Keratinocyte (primary cell): ENCODE results near the gene ITGA2. TPM values are rescaled to one million over a fixed set of nuclear protein-coding genes. Genes with fewer than 3 reads are reported as not detected.

Source experiments
- DNase-seq: peaks from one replicate; pipeline ENCODE4 v3.0.0-alpha.2; 2011; ENCODE audit warnings: low read depth, missing footprints, low spot score
- FAIRE-seq: peaks from 2 replicates; lab custom pipeline; 2011; peaks lifted over from hg19 to GRCh38; lab: Jason Lieb, UNC
- H2AFZ ChIP-seq: 2 replicates; pipeline ENCODE4 v1.6.0; 2012; ENCODE audit warnings: low read length, control low read depth, inconsistent platforms; ENCODE audit not compliant: control insufficient read depth
- H3K27ac ChIP-seq: 2 replicates; pipeline ENCODE4 v1.5.1; 2011; ENCODE audit warnings: low read length; ENCODE audit not compliant: control insufficient read depth, insufficient read depth
- H3K27me3 ChIP-seq: 3 replicates; pipeline ENCODE4 v1.6.0; 2011; ENCODE audit warnings: low read length; ENCODE audit not compliant: control insufficient read depth, insufficient read depth; ENCODE audit errors: extremely low read depth
- H3K36me3 ChIP-seq, 2 experiments: 2 replicates in 1 of 2; 3 replicates in 1 of 2; pipeline ENCODE4 v1.5.1; 2011; ENCODE audit warnings: low read length in 2 of 2, mild to moderate bottlenecking in 1 of 2; ENCODE audit not compliant: control insufficient read depth in 2 of 2, insufficient read depth in 2 of 2; ENCODE audit errors: extremely low read depth in 1 of 2
- H3K4me1 ChIP-seq: 3 replicates; pipeline ENCODE4 v1.5.1; 2011; ENCODE audit warnings: low read length; ENCODE audit not compliant: control insufficient read depth, insufficient read depth; ENCODE audit errors: extremely low read depth
- H3K4me2 ChIP-seq: 3 replicates; pipeline ENCODE4 v1.6.0; 2011; ENCODE audit warnings: low read depth, low read length; ENCODE audit not compliant: control insufficient read depth, insufficient read depth; ENCODE audit errors: extremely low read depth
- H3K4me3 ChIP-seq, 3 experiments: fragments of 200-600 bp in 1 of 3; sonication (generic) in 1 of 3; 2 replicates in 2 of 3; 3 replicates in 1 of 3; pipeline ENCODE4 v1.5.1; 2011 to 2016; ENCODE audit warnings: low read length in 3 of 3, mild to moderate bottlenecking in 3 of 3, control low read depth in 2 of 3, inconsistent platforms in 1 of 3, low read depth in 1 of 3, mixed read lengths in 1 of 3, mixed run types in 1 of 3, moderate library complexity in 1 of 3; ENCODE audit not compliant: control insufficient read depth in 2 of 3, insufficient read depth in 2 of 3; ENCODE audit errors: extremely low read depth in 1 of 3
- H3K79me2 ChIP-seq: 2 replicates; pipeline ENCODE4 v1.6.0; 2012; ENCODE audit warnings: low read length; ENCODE audit not compliant: control insufficient read depth, insufficient read depth
- H3K9ac ChIP-seq: 3 replicates; pipeline ENCODE4 v1.6.0; 2011; ENCODE audit warnings: low read length; ENCODE audit not compliant: control insufficient read depth, insufficient read depth; ENCODE audit errors: extremely low read depth
- H3K9me1 ChIP-seq: 3 replicates; pipeline ENCODE4 v1.6.0; 2011; ENCODE audit warnings: low read length; ENCODE audit not compliant: control insufficient read depth, insufficient read depth; ENCODE audit errors: extremely low read depth
- H3K9me3 ChIP-seq: 2 replicates; pipeline ENCODE4 v1.5.1; 2012; ENCODE audit warnings: low read depth, low read length; ENCODE audit not compliant: control insufficient read depth
- H4K20me1 ChIP-seq: 3 replicates; pipeline ENCODE4 v1.6.0; 2011; ENCODE audit warnings: low read length; ENCODE audit not compliant: control insufficient read depth, insufficient read depth; ENCODE audit errors: extremely low read depth
- CTCF ChIP-seq, 3 experiments: IDR thresholded peaks in 1 of 3; conservative IDR thresholded peaks in 1 of 3; optimal IDR thresholded peaks in 1 of 3; 2 replicates in 2 of 3; 3 replicates in 1 of 3; pipeline versions ENCODE3 to v1.5.1; 2011; ENCODE audit warnings: low read length in 3 of 3, mild to moderate bottlenecking in 3 of 3, moderate library complexity in 2 of 3, control low read depth in 1 of 3, inconsistent platforms in 1 of 3; ENCODE audit not compliant: insufficient read depth in 2 of 3; ENCODE audit errors: extremely low read depth in 1 of 3
- EZH2 ChIP-seq: IDR thresholded peaks from one replicate; pipeline ENCODE4 v1.6.1; 2012; ENCODE audit warnings: inconsistent platforms, mild to moderate bottlenecking, low read length, moderate library complexity
- dilution Hi-C: fragments of 300-500 bp; cut with MboI; formaldehyde crosslinking; loops from one replicate; pipeline ENCODE4 v1.7.0; 2020; ENCODE audit warnings: low sequenced_read_pairs; ENCODE audit not compliant: extremely low pct_ligation_motif_present
- polyA plus RNA-seq, 5 experiments: library from polyadenylated mRNA; depleted of rRNA in 3 of 5; stranded (reverse) in 3 of 5; stranded (forward) in 1 of 5; unstranded in 1 of 5; fragments of >200 nt; gene quantifications; 1 replicate in 1 of 5; 2 replicates in 3 of 5; 3 replicates in 1 of 5; pipeline versions ENCODE4 v1.2.1 to v1.2.3, GENCODE V29; 2011 to 2012; ENCODE audit warnings: missing spikeins in 2 of 5, low read depth in 1 of 5, low replicate concordance in 1 of 5

ITGA2 gene
- polyA plus RNA-seq, 1 donor (not counting 4 experiments of a cell fraction or from before 2014, with no cell fraction given), result 112 TPM

DNA sequence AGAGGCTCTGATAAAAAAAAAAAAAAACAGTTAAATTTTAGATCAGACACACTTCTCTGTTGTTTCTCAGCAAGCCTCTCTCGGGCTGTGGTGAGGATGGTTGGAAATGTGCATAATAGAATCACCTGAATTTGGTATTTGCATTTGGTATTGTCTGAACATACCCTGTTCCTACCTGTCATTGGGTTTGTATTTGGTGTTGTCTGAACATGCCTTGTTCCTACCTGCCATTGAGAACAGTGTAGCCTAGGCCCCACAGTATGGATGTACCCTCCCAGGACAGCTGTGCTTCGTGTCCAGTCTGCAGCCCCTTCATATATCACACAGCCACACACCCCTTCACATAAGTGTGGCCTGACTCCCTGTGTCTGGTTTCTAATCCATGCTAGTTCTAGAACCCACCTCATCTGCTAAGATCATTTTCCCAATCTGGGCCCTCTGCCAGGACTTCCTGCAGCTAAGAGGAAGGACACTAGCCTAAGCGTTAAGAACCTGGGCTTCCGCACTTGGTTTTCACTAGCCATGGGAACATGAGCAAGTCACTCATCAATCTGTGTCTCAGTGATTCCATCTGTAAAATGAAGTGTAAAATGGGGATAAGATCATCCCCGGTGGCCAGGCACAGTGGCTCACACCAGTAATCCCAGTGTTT is 49.2 kb downstream of the ITGA2 start:
- H3K36me3 ChIP-seq, result peaks cover 1 to 10% of the 10 kb centered on the region in 2 experiments
- peak; percentile 88 for DNase-seq
- H4K20me1 ChIP-seq, result no peaks in the 10 kb centered on the region
- H3K9ac ChIP-seq, result peak overlapping the region; percentile 53
- H3K4me2 ChIP-seq, result peak overlapping the region; percentile 75
- H3K79me2 ChIP-seq, result peaks cover 39% of the 10 kb centered on the region
- H3K9me3 ChIP-seq, result no peaks in the 10 kb centered on the region
- peak overlapping the region; percentile 96 for H3K27ac ChIP-seq
- H3K4me1 ChIP-seq, result peaks cover 64% of the 10 kb centered on the region
- dilution Hi-C loops, result no loop called here
- FAIRE-seq, result peak; percentile 99
- H3K27me3 ChIP-seq, result no peaks in the 10 kb centered on the region
- H3K9me1 ChIP-seq, result no peaks in the 10 kb centered on the region
- TF ChIP-seq EZH2, result no peak
- TF ChIP-seq CTCF (optimal IDR thresholded peaks at IDR 0.05 in 1 of 3, IDR thresholded peaks at IDR 0.05 in 1 of 3, conservative IDR thresholded peaks at IDR 0.05 in 1 of 3; ENCODE audit: extremely low read depth in 1 of 3, insufficient read depth in 2 of 3, low read length in 3 of 3), result no peak
- no peak overlapping the region for H2AFZ ChIP-seq
- peak overlapping the region in 1 of 3 experiments; percentile 8 for H3K4me3 ChIP-seq

DNA sequence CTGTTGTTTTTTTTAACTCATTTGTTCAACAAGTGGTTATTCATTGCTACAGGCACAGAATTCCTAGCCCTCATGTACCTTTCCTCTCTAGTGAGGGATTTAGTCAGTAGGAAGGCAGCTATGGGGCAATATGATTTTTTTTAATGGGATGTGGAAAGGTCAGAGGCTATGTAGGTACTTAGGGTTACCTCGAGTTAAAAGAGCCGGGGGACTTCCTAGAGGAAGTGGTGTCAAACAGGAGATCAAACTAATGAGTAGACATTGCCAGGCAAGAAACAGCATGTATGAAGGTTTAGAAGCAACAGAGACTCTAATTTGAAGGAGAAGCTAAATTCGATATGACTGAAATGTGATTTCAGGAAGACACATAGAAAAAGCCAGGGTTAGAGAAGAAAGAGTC is 50.7 kb downstream of the ITGA2 start:
- dilution Hi-C loops, result no loop called here
- H3K27ac ChIP-seq, result peak overlapping the region; percentile 23
- peaks cover 56% of the 10 kb centered on the region for H3K4me1 ChIP-seq
- H3K36me3 ChIP-seq, result peaks cover 2 to 9% of the 10 kb centered on the region in 2 experiments
- no peak overlapping the region for H2AFZ ChIP-seq
- H4K20me1 ChIP-seq, result no peaks in the 10 kb centered on the region
- TF ChIP-seq CTCF (optimal IDR thresholded peaks at IDR 0.05 in 1 of 3, IDR thresholded peaks at IDR 0.05 in 1 of 3, conservative IDR thresholded peaks at IDR 0.05 in 1 of 3; ENCODE audit: extremely low read depth in 1 of 3, insufficient read depth in 2 of 3, low read length in 3 of 3), result no peak
- no peak for TF ChIP-seq EZH2
- no peaks in the 10 kb centered on the region for H3K9me3 ChIP-seq
- H3K9ac ChIP-seq, result no peak overlapping the region
- H3K79me2 ChIP-seq, result peaks cover 31% of the 10 kb centered on the region
- no peaks in the 10 kb centered on the region for H3K9me1 ChIP-seq
- peak overlapping the region in 1 of 3 experiments; percentile 9 for H3K4me3 ChIP-seq
- FAIRE-seq (no peak), DNase-seq (no peak)
- no peak overlapping the region for H3K4me2 ChIP-seq
- no peaks in the 10 kb centered on the region for H3K27me3 ChIP-seq
